ENCODE measurements around the gene LTBP1. TPM values are rescaled to one million over a fixed set of nuclear protein-coding genes. Genes with fewer than 3 reads are reported as not detected.

The LTBP1 gene
- total and polyA plus RNA-seq, 2 experiments from 2014 or later, result 15.7 to 49.8 TPM

DNA sequence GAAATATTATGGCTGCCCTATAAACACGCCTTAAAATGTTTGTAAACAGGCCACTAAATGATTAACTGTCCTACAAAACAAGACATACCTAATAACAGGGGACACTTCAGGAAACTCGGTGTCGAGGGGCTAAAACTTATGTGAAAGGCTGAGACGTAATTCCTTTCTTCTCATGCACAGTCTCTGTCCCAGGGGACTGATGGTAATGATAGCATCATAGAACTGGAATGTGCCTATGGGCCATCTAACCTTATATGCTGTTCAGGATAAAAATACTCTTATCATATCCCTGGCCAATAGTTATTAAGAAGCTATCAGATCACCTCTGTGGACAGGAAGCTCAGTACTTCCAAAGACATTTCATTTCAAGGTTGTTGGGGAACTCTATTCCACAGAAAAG lies 277.1 kb downstream of the LTBP1 start (continued):
- TF ChIP-seq, protein P1, sequence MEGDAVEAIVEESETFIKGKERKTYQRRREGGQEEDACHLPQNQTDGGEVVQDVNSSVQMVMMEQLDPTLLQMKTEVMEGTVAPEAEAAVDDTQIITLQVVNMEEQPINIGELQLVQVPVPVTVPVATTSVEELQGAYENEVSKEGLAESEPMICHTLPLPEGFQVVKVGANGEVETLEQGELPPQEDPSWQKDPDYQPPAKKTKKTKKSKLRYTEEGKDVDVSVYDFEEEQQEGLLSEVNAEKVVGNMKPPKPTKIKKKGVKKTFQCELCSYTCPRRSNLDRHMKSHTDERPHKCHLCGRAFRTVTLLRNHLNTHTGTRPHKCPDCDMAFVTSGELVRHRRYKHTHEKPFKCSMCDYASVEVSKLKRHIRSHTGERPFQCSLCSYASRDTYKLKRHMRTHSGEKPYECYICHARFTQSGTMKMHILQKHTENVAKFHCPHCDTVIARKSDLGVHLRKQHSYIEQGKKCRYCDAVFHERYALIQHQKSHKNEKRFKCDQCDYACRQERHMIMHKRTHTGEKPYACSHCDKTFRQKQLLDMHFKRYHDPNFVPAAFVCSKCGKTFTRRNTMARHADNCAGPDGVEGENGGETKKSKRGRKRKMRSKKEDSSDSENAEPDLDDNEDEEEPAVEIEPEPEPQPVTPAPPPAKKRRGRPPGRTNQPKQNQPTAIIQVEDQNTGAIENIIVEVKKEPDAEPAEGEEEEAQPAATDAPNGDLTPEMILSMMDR (conservative IDR thresholded peaks at IDR 0.05; ENCODE audit: low read depth in 2 of 2), result no peak
- TF ChIP-seq EZH2phosphoT487 (IDR thresholded peaks at IDR 0.05; ENCODE audit: unreplicated experiment) (no peak), NANOG (IDR thresholded peaks at IDR 0.05; ENCODE audit: borderline replicate concordance) (no peak), ZNF331 (CRISPR knock-in tag; IDR thresholded peaks at IDR 0.05; ENCODE audit: low read depth) (no peak), POLR2AphosphoS5 (IDR thresholded peaks at IDR 0.05; ENCODE audit: low read depth) (no peak), EZH2 (IDR thresholded peaks at IDR 0.05; ENCODE audit: low read depth, unreplicated experiment) (no peak)

DNA sequence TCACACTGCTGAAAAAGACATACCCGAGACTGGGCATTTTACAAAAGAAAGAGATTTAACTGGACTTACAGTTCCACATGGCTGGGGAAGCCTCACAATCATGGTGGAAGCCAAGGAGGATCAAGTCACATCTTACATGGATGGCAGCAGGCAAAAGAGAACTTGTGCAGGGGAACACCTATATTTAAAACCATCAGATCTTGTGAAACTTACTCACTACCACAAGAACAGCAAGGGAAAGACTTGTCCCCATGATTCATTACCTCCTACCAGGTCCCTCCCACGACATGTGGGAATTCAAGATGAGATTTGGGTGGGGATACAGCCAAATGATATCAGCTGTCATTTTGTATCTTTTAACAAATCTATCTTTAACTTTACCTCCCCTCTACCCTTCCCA lies 278.6 kb downstream of the LTBP1 start:
- Histone ChIP-seq H3K9me2 (ENCODE audit: insufficient read depth) (no peaks in the 10 kb centered on the region), H3K36me3 (ENCODE audit: insufficient read depth) (no peaks in the 10 kb centered on the region), H3K4me3 (no peak overlapping the region), H3K79me2 (replicated peaks; ENCODE audit: insufficient read depth) (no peaks in the 10 kb centered on the region), H4K20me1 (replicated peaks; ENCODE audit: insufficient read depth) (no peaks in the 10 kb centered on the region), H3F3A (replicated peaks; ENCODE audit: low read depth) (no peaks in the 10 kb centered on the region), H2AFZ (no peak overlapping the region), H3K27ac (ENCODE audit: low read depth) (no peak overlapping the region), H3K4me2 (no peak overlapping the region), H3K4me1 (ENCODE audit: insufficient read depth) (peaks cover 4% of the 10 kb centered on the region; the same call in 1 of the 2 replicates), H3K27me3 (ENCODE audit: insufficient read depth) (no peaks in the 10 kb centered on the region)
- no peak overlapping the region for H3K4me3 Mint-ChIP-seq
- no peak overlapping the region for H3K27ac Mint-ChIP-seq
- H3K27me3 Mint-ChIP-seq (ENCODE audit: insufficient read depth, low read depth, poor library complexity), result no peaks in the 10 kb centered on the region
- H3K4me1 Mint-ChIP-seq, result peaks cover 7% of the 10 kb centered on the region; the same call in 2 of the 3 replicates
- H3K9me3 Mint-ChIP-seq, result no peaks in the 10 kb centered on the region
- H3K36me3 Mint-ChIP-seq (ENCODE audit: low read depth), result peaks cover 6% of the 10 kb centered on the region
- ATAC-seq, result no peak
- no peak for DNase-seq (ENCODE audit: low spot score)
- TF ChIP-seq JUNB (IDR thresholded peaks at IDR 0.05; ENCODE audit: unreplicated experiment) (no peak), CREB1 (CRISPR knock-in tag; IDR thresholded peaks at IDR 0.05; ENCODE audit: low read depth) (no peak), POLR2AphosphoS5 (IDR thresholded peaks at IDR 0.05; ENCODE audit: low read depth) (no peak), STAT1 (IDR thresholded peaks at IDR 0.05; ENCODE audit: unreplicated experiment) (no peak), ZNF114 (CRISPR knock-in tag; IDR thresholded peaks at IDR 0.05) (no peak), EZH2phosphoT487 (IDR thresholded peaks at IDR 0.05; ENCODE audit: unreplicated experiment) (no peak)
- TF ChIP-seq, protein P2, sequence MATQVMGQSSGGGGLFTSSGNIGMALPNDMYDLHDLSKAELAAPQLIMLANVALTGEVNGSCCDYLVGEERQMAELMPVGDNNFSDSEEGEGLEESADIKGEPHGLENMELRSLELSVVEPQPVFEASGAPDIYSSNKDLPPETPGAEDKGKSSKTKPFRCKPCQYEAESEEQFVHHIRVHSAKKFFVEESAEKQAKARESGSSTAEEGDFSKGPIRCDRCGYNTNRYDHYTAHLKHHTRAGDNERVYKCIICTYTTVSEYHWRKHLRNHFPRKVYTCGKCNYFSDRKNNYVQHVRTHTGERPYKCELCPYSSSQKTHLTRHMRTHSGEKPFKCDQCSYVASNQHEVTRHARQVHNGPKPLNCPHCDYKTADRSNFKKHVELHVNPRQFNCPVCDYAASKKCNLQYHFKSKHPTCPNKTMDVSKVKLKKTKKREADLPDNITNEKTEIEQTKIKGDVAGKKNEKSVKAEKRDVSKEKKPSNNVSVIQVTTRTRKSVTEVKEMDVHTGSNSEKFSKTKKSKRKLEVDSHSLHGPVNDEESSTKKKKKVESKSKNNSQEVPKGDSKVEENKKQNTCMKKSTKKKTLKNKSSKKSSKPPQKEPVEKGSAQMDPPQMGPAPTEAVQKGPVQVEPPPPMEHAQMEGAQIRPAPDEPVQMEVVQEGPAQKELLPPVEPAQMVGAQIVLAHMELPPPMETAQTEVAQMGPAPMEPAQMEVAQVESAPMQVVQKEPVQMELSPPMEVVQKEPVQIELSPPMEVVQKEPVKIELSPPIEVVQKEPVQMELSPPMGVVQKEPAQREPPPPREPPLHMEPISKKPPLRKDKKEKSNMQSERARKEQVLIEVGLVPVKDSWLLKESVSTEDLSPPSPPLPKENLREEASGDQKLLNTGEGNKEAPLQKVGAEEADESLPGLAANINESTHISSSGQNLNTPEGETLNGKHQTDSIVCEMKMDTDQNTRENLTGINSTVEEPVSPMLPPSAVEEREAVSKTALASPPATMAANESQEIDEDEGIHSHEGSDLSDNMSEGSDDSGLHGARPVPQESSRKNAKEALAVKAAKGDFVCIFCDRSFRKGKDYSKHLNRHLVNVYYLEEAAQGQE (IDR thresholded peaks at IDR 0.05; ENCODE audit: unreplicated experiment), result no peak
- TF ChIP-seq, protein P1 (conservative IDR thresholded peaks at IDR 0.05; ENCODE audit: low read depth in 2 of 2), result no peak
- TF ChIP-seq, protein P3, sequence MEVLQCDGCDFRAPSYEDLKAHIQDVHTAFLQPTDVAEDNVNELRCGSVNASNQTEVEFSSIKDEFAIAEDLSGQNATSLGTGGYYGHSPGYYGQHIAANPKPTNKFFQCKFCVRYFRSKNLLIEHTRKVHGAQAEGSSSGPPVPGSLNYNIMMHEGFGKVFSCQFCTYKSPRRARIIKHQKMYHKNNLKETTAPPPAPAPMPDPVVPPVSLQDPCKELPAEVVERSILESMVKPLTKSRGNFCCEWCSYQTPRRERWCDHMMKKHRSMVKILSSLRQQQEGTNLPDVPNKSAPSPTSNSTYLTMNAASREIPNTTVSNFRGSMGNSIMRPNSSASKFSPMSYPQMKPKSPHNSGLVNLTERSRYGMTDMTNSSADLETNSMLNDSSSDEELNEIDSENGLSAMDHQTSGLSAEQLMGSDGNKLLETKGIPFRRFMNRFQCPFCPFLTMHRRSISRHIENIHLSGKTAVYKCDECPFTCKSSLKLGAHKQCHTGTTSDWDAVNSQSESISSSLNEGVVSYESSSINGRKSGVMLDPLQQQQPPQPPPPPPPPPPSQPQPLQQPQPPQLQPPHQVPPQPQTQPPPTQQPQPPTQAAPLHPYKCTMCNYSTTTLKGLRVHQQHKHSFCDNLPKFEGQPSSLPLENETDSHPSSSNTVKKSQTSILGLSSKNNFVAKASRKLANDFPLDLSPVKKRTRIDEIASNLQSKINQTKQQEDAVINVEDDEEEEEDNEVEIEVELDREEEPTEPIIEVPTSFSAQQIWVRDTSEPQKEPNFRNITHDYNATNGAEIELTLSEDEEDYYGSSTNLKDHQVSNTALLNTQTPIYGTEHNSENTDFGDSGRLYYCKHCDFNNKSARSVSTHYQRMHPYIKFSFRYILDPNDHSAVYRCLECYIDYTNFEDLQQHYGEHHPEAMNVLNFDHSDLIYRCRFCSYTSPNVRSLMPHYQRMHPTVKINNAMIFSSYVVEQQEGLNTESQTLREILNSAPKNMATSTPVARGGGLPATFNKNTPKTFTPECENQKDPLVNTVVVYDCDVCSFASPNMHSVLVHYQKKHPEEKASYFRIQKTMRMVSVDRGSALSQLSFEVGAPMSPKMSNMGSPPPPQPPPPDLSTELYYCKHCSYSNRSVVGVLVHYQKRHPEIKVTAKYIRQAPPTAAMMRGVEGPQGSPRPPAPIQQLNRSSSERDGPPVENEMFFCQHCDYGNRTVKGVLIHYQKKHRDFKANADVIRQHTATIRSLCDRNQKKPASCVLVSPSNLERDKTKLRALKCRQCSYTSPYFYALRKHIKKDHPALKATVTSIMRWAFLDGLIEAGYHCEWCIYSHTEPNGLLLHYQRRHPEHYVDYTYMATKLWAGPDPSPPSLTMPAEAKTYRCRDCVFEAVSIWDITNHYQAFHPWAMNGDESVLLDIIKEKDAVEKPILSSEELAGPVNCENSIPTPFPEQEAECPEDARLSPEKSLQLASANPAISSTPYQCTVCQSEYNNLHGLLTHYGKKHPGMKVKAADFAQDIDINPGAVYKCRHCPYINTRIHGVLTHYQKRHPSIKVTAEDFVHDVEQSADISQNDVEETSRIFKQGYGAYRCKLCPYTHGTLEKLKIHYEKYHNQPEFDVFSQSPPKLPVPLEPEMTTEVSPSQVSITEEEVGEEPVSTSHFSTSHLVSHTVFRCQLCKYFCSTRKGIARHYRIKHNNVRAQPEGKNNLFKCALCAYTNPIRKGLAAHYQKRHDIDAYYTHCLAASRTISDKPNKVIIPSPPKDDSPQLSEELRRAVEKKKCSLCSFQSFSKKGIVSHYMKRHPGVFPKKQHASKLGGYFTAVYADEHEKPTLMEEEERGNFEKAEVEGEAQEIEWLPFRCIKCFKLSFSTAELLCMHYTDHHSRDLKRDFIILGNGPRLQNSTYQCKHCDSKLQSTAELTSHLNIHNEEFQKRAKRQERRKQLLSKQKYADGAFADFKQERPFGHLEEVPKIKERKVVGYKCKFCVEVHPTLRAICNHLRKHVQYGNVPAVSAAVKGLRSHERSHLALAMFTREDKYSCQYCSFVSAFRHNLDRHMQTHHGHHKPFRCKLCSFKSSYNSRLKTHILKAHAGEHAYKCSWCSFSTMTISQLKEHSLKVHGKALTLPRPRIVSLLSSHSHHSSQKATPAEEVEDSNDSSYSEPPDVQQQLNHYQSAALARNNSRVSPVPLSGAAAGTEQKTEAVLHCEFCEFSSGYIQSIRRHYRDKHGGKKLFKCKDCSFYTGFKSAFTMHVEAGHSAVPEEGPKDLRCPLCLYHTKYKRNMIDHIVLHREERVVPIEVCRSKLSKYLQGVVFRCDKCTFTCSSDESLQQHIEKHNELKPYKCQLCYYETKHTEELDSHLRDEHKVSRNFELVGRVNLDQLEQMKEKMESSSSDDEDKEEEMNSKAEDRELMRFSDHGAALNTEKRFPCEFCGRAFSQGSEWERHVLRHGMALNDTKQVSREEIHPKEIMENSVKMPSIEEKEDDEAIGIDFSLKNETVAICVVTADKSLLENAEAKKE (CRISPR knock-in tag; IDR thresholded peaks at IDR 0.05), result no peak

Measured in GM23338 (cell line).